GM19372 (cell line): Measurements from ENCODE around the gene CAPN9.

Source experiments
- ATAC-seq: cut with Tn5 transposase; IDR thresholded peaks from one replicate; pipeline ENCODE4 v1.9.1; 2021; ENCODE audit warnings: mild to moderate bottlenecking, low read depth, moderate library complexity; ENCODE audit not compliant: unreplicated experiment

The CAPN9 gene

GRCh38 chr1:230820568-230820967 lies 73.4 kb downstream of the CAPN9 start:
- ATAC-seq, result no peak

- ATAC-seq, result no peak
Observed at GRCh38 chr1:230821346-230821745, 74.2 kb downstream of the CAPN9 start.

GRCh38 chr1:230822092-230822581 lies 74.9 kb downstream of the CAPN9 start:
- ATAC-seq, result no peak

- ATAC-seq, result no peak
Observed at GRCh38 chr1:230823426-230823825, 76.2 kb downstream of the CAPN9 start.

GRCh38 chr1:230823931-230824381 lies 76.8 kb downstream of the CAPN9 start:
- ATAC-seq, result no peak

GRCh38 chr1:230824551-230824918 lies 77.3 kb downstream of the CAPN9 start:
- ATAC-seq, result no peak

GRCh38 chr1:230824919-230825721 lies 77.9 kb downstream of the CAPN9 start:
- no peak for ATAC-seq

GRCh38 chr1:230825761-230826160 lies 78.6 kb downstream of the CAPN9 start:
- no peak for ATAC-seq

GRCh38 chr1:230826166-230826875 lies 79.1 kb downstream of the CAPN9 start:
- no peak for ATAC-seq

- ATAC-seq, result no peak
Observed at GRCh38 chr1:230827081-230827681, 80.0 kb downstream of the CAPN9 start.

- ATAC-seq, result no peak
Observed at GRCh38 chr1:230827801-230828200, 80.6 kb downstream of the CAPN9 start.

- no peak for ATAC-seq
Observed at GRCh38 chr1:230828421-230828820, 81.2 kb downstream of the CAPN9 start.

- ATAC-seq, result no peak
Observed at GRCh38 chr1:230831771-230832170, 84.6 kb downstream of the CAPN9 start.

GRCh38 chr1:230832476-230832875 lies 85.3 kb downstream of the CAPN9 start:
- ATAC-seq, result no peak

GRCh38 chr1:230833511-230833910 lies 86.3 kb downstream of the CAPN9 start:
- ATAC-seq, result no peak

- no peak for ATAC-seq
Observed at GRCh38 chr1:230834292-230834691, 87.1 kb downstream of the CAPN9 start.

GRCh38 chr1:230836347-230836746 lies 89.2 kb downstream of the CAPN9 start:
- ATAC-seq, result no peak

GRCh38 chr1:230836793-230837192 lies 89.6 kb downstream of the CAPN9 start:
- no peak for ATAC-seq

- ATAC-seq, result no peak
Observed at GRCh38 chr1:230839173-230839572, 92.0 kb downstream of the CAPN9 start.

- no peak for ATAC-seq
Observed at GRCh38 chr1:230842801-230843200, 95.6 kb downstream of the CAPN9 start.
